ENCODE data around the gene ASB6.

DNA sequence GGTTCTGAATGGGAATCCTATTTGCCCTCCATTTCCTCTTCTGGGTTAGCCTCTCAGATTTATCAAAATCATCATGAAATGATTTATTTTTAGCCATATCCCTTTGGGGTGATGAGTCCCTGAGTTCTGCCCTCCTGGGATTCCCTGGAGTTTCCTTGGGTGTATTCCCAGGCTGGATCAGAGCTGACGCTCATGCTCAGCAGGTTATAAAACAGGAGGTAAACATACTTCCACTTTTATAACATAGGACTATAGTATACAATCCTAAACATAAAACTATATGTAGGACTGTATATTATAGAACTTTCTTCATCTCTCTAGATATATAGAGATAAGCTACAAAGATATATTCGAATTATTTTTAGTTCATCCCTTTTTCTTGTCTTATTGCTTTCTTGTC, 19.1 kb upstream of the ASB6 start:
- TF ChIP-seq, protein P1, sequence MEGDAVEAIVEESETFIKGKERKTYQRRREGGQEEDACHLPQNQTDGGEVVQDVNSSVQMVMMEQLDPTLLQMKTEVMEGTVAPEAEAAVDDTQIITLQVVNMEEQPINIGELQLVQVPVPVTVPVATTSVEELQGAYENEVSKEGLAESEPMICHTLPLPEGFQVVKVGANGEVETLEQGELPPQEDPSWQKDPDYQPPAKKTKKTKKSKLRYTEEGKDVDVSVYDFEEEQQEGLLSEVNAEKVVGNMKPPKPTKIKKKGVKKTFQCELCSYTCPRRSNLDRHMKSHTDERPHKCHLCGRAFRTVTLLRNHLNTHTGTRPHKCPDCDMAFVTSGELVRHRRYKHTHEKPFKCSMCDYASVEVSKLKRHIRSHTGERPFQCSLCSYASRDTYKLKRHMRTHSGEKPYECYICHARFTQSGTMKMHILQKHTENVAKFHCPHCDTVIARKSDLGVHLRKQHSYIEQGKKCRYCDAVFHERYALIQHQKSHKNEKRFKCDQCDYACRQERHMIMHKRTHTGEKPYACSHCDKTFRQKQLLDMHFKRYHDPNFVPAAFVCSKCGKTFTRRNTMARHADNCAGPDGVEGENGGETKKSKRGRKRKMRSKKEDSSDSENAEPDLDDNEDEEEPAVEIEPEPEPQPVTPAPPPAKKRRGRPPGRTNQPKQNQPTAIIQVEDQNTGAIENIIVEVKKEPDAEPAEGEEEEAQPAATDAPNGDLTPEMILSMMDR (IDR thresholded peaks at IDR 0.05; ENCODE audit: insufficient read depth, low read length, poor library complexity, severe bottlenecking): no peak
- TF ChIP-seq EZH2phosphoT487 (conservative IDR thresholded peaks at IDR 0.05; ENCODE audit: low read length): no peak

Data from SU-DHL-6 (cell line).